ENCODE data around the gene FGFBP3.

The FGFBP3 gene

GRCh38 chr10:91939653-91940052, 30.4 kb upstream of the FGFBP3 start:
- DNase-seq (ENCODE audit: low read depth) = no peak
- TF ChIP-seq CTCF (IDR thresholded peaks at IDR 0.05; ENCODE audit: insufficient read depth, low read depth, low read length, missing control alignments) = no peak
- no peak overlapping the region for H3K4me3 ChIP-seq (ENCODE audit: low read length)

- peak; percentile 89 for DNase-seq (ENCODE audit: low read depth)
- TF ChIP-seq CTCF (IDR thresholded peaks at IDR 0.05; ENCODE audit: insufficient read depth, low read depth, low read length, missing control alignments) = no peak
- no peak overlapping the region for H3K4me3 ChIP-seq (ENCODE audit: low read length)
Observed at GRCh38 chr10:91935886-91936285, 26.6 kb upstream of the FGFBP3 start.

- no peak for DNase-seq (ENCODE audit: low read depth)
- TF ChIP-seq CTCF (IDR thresholded peaks at IDR 0.05; ENCODE audit: insufficient read depth, low read depth, low read length, missing control alignments) = no peak
- H3K4me3 ChIP-seq (ENCODE audit: low read length) = no peak overlapping the region
Observed at GRCh38 chr10:91932737-91933136, 23.5 kb upstream of the FGFBP3 start.

- H3K4me3 ChIP-seq (ENCODE audit: low read length) = no peak overlapping the region
- TF ChIP-seq CTCF (IDR thresholded peaks at IDR 0.05; ENCODE audit: insufficient read depth, low read depth, low read length, missing control alignments) = no peak
- no peak for DNase-seq (ENCODE audit: low read depth)
Observed at GRCh38 chr10:91931526-91932190, 22.4 kb upstream of the FGFBP3 start.

GRCh38 chr10:91930939-91931338, 21.7 kb upstream of the FGFBP3 start:
- no peak for DNase-seq (ENCODE audit: low read depth)
- no peak overlapping the region for H3K4me3 ChIP-seq (ENCODE audit: low read length)
- TF ChIP-seq CTCF (IDR thresholded peaks at IDR 0.05; ENCODE audit: insufficient read depth, low read depth, low read length, missing control alignments) = no peak

- peak overlapping the region; percentile 94 for H3K4me3 ChIP-seq (ENCODE audit: low read length)
- DNase-seq (ENCODE audit: low read depth) = no peak
- TF ChIP-seq CTCF (IDR thresholded peaks at IDR 0.05; ENCODE audit: insufficient read depth, low read depth, low read length, missing control alignments) = no peak
Observed at GRCh38 chr10:91925022-91925320, 15.7 kb upstream of the FGFBP3 start.

Measured in epithelial cell of esophagus (primary cell).